H1 (cell line): ENCODE measurements around the gene PEPD. TPM values are rescaled to one million over a fixed set of nuclear protein-coding genes. Genes with fewer than 3 reads are reported as not detected.

ENCODE experiments used
- CTCF ChIA-PET: fragments of 300-600 bp; sonication (Branson Sonifier 250); formaldehyde crosslinking; loops from one replicate; lab custom pipeline; 2021; ENCODE audit not compliant: partially characterized antibody; lab: Charles Lee
- POLR2A ChIA-PET: fragments of 300-600 bp; sonication (Branson Sonifier 250); formaldehyde crosslinking; loops from one replicate; lab custom pipeline; 2021; ENCODE audit warnings: inconsistent platforms; ENCODE audit not compliant: partially characterized antibody; lab: Charles Lee
- DNase-seq, 2 experiments: peaks; one replicate each; pipeline versions ENCODE4 v3.0.0 to v3.0.0-alpha.2; 2010 to 2022; ENCODE audit warnings: low spot score in 2 of 2, low read depth in 1 of 2, mixed read lengths in 1 of 2
- FAIRE-seq: peaks from 2 replicates; lab custom pipeline; 2011; peaks lifted over from hg19 to GRCh38; lab: Jason Lieb, UNC
- H2AFZ ChIP-seq: 2 replicates; pipeline ENCODE4 v1.8.1; 2012; ENCODE audit warnings: low read length, inconsistent platforms
- H2AK5ac ChIP-seq: 2 replicates; pipeline ENCODE4 v1.6.1; 2013; ENCODE audit warnings: low read depth, low read length
- H2BK120ac ChIP-seq: replicated peaks from 2 replicates; pipeline ENCODE3; 2013; ENCODE audit warnings: low read depth, low read length, inconsistent platforms
- H2BK12ac ChIP-seq: 2 replicates; pipeline ENCODE4 v1.6.1; 2013; ENCODE audit warnings: low read depth, low read length
- H2BK15ac ChIP-seq: 2 replicates; pipeline ENCODE4 v1.6.1; 2013; ENCODE audit warnings: low read length
- H2BK20ac ChIP-seq: 2 replicates; pipeline ENCODE4 v1.6.1; 2013; ENCODE audit warnings: low read length
- H2BK5ac ChIP-seq: 2 replicates; pipeline ENCODE4 v1.6.1; 2013; ENCODE audit warnings: low read depth, low read length
- H3K14ac ChIP-seq: 2 replicates; pipeline ENCODE4 v1.6.1; 2013; ENCODE audit warnings: inconsistent platforms; ENCODE audit not compliant: insufficient read length
- H3K18ac ChIP-seq: 2 replicates; pipeline ENCODE4 v1.6.1; 2013; ENCODE audit warnings: low read length; ENCODE audit errors: extremely low read depth
- H3K23ac ChIP-seq: 2 replicates; pipeline ENCODE4 v1.6.1; 2013; ENCODE audit warnings: inconsistent platforms; ENCODE audit not compliant: insufficient read length
- H3K23me2 ChIP-seq: 2 replicates; pipeline ENCODE4 v1.6.1; 2013; ENCODE audit warnings: low read depth, low read length
- H3K27ac ChIP-seq: 2 replicates; pipeline ENCODE4 v1.6.1; 2011; ENCODE audit warnings: low read depth, low read length, inconsistent platforms
- H3K27me3 ChIP-seq, 4 experiments: replicated peaks in 1 of 4; 1 replicate in 1 of 4; 2 replicates in 3 of 4; pipeline versions ENCODE4 v1.6.1 to v1.8.1; 2011 to 2013; ENCODE audit warnings: low read length in 3 of 4, mild to moderate bottlenecking in 3 of 4, inconsistent platforms in 2 of 4, mixed read lengths in 2 of 4, moderate library complexity in 1 of 4; ENCODE audit not compliant: control insufficient read depth in 3 of 4, insufficient read depth in 3 of 4; ENCODE audit errors: extremely low read depth in 1 of 4
- H3K36me3 ChIP-seq, 4 experiments: 2 replicates each; pipeline versions ENCODE4 v1.6.1 to v1.8.1; 2011 to 2013; ENCODE audit warnings: mild to moderate bottlenecking in 4 of 4, low read length in 3 of 4, moderate library complexity in 2 of 4, control low read depth in 1 of 4, inconsistent platforms in 1 of 4; ENCODE audit not compliant: insufficient read depth in 4 of 4, control insufficient read depth in 2 of 4
- H3K4ac ChIP-seq: replicated peaks from 2 replicates; pipeline ENCODE3; 2013; ENCODE audit warnings: low read length, low read depth, mixed read lengths, inconsistent platforms; ENCODE audit not compliant: insufficient read length
- H3K4me1 ChIP-seq, 4 experiments: replicated peaks in 1 of 4; 1 replicate in 1 of 4; 2 replicates in 3 of 4; pipeline versions ENCODE4 v1.6.1 to v1.8.1; 2011 to 2013; ENCODE audit warnings: low read length in 3 of 4, inconsistent platforms in 2 of 4, mixed read lengths in 1 of 4; ENCODE audit not compliant: insufficient read depth in 4 of 4, control insufficient read depth in 3 of 4
- H3K4me2 ChIP-seq, 2 experiments: 2 replicates each; pipeline versions ENCODE4 v1.6.1 to v1.8.1; 2011 to 2013; ENCODE audit warnings: low read depth in 2 of 2, low read length in 2 of 2, control low read depth in 1 of 2, inconsistent platforms in 1 of 2, mild to moderate bottlenecking in 1 of 2; ENCODE audit not compliant: insufficient read depth in 1 of 2
- H3K4me3 ChIP-seq, 4 experiments: fragments of 200-600, 300-600 bp in 1 of 4; sonication (generic), shearing (Covaris generic), sonication (Bioruptor Twin) in 1 of 4; 2 replicates each; pipeline versions ENCODE4 v1.5.1 to v1.8.1; 2011 to 2016; ENCODE audit warnings: low read length in 4 of 4, low read depth in 3 of 4, control low read depth in 2 of 4, inconsistent platforms in 2 of 4, mild to moderate bottlenecking in 2 of 4, mixed read lengths in 1 of 4, moderate library complexity in 1 of 4; ENCODE audit not compliant: insufficient read depth in 2 of 4; ENCODE audit errors: extremely low read depth in 1 of 4
- H3K56ac ChIP-seq: replicated peaks from 2 replicates; pipeline ENCODE3; 2013; ENCODE audit warnings: low read depth, mild to moderate bottlenecking, mixed read lengths, low read length, inconsistent platforms; ENCODE audit not compliant: insufficient read length
- H3K79me1 ChIP-seq: 2 replicates; pipeline ENCODE4 v1.6.1; 2013; ENCODE audit warnings: low read depth, low read length, control low read depth
- H3K79me2 ChIP-seq, 2 experiments: 2 replicates each; pipeline versions ENCODE4 v1.6.1 to v1.8.1; 2012 to 2013; ENCODE audit warnings: low read length in 2 of 2, mild to moderate bottlenecking in 2 of 2, inconsistent platforms in 1 of 2; ENCODE audit not compliant: insufficient read depth in 2 of 2, control insufficient read depth in 1 of 2
- H3K9ac ChIP-seq, 4 experiments: replicated peaks in 1 of 4; 1 replicate in 1 of 4; 2 replicates in 3 of 4; pipeline versions ENCODE4 v1.6.1 to v1.8.1; 2011 to 2013; ENCODE audit warnings: low read depth in 3 of 4, low read length in 3 of 4, control low read depth in 2 of 4, mild to moderate bottlenecking in 2 of 4, moderate library complexity in 2 of 4, inconsistent platforms in 1 of 4; ENCODE audit errors: extremely low read depth in 1 of 4
- H3K9me3 ChIP-seq, 2 experiments: 2 replicates each; pipeline versions ENCODE4 v1.6.1 to v1.8.1; 2012 to 2013; ENCODE audit warnings: mild to moderate bottlenecking in 2 of 2, moderate library complexity in 2 of 2, control low read depth in 1 of 2, inconsistent platforms in 1 of 2, low read depth in 1 of 2, low read length in 1 of 2, mixed read lengths in 1 of 2; ENCODE audit not compliant: insufficient read depth in 2 of 2
- H4K20me1 ChIP-seq, 2 experiments: replicated peaks in 1 of 2; 2 replicates each; pipeline versions ENCODE3 to v1.8.1; 2011 to 2013; ENCODE audit warnings: inconsistent platforms in 2 of 2, low read length in 2 of 2, mild to moderate bottlenecking in 1 of 2; ENCODE audit not compliant: insufficient read depth in 2 of 2, control insufficient read depth in 1 of 2
- H4K5ac ChIP-seq: 2 replicates; pipeline ENCODE4 v1.6.1; 2013; ENCODE audit warnings: low read length, low read depth, mixed read lengths, inconsistent platforms; ENCODE audit not compliant: insufficient read length
- H4K8ac ChIP-seq: 2 replicates; pipeline ENCODE4 v1.8.0; 2013; ENCODE audit warnings: mild to moderate bottlenecking, moderate library complexity, low read length, inconsistent platforms; ENCODE audit not compliant: insufficient read depth; ENCODE audit errors: extremely low read depth
- H4K91ac ChIP-seq: replicated peaks from 2 replicates; pipeline ENCODE3; 2013; ENCODE audit warnings: low read length, mixed read lengths, inconsistent platforms; ENCODE audit not compliant: insufficient read length
- BCL11A ChIP-seq, 2 experiments: IDR thresholded peaks; one replicate each; pipeline ENCODE4 v1.6.1; 2011; ENCODE audit warnings: low read depth in 2 of 2, low read length in 2 of 2, mild to moderate bottlenecking in 2 of 2
- WGBS, 2 experiments: shearing (Covaris generic) in 1 of 2; methylation state at CpG; one replicate each; pipeline versions ENCODE4 v1.1.6 to v1.1.7; 2013 to 2015; ENCODE audit warnings: low lambda C conversion rate in 2 of 2, mixed read lengths in 2 of 2, inconsistent platforms in 1 of 2, low coverage in 1 of 2, missing lambda C conversion rate in 1 of 2; ENCODE audit not compliant: insufficient replicate concordance in 2 of 2, insufficient coverage in 1 of 2, insufficient read length in 1 of 2; ENCODE audit errors: extremely low coverage in 1 of 2, missing lambda C conversion rate in 1 of 2; 5-methylcytosine and 5-hydroxymethylcytosine counted together
- polyA plus RNA-seq, 7 experiments: library from polyadenylated mRNA; depleted of rRNA in 3 of 7; stranded (reverse) in 5 of 7; unstranded in 2 of 7; fragments of >200 nt in 5 of 7; fragments of 200-250 nt in 2 of 7; gene quantifications; 1 replicate in 5 of 7; 2 replicates in 1 of 7; 4 replicates in 1 of 7; pipeline versions ENCODE4 v1.2.1 to v1.2.3, GENCODE V29; 2011 to 2013; ENCODE audit warnings: missing spikeins in 2 of 7, mixed read lengths in 2 of 7
- total RNA-seq: library from RNA; stranded (reverse); fragmentation: NEBNext Ultra II Directional; extraction: Animal tissue kit (Norgen Biotek cat#: 25700); gene quantifications from 2 replicates; pipeline ENCODE4 v1.2.1, GENCODE V29; 2021
- TF ChIP-seq, protein P1 (sequence below): IDR thresholded peaks from 2 replicates; pipeline ENCODE4 v1.6.1; 2011; ENCODE audit warnings: low read length, improper control_type of control experiment

Gene PEPD
- total and polyA plus RNA-seq, 2 of the 8 experiments (the other 6 are each of a cell fraction or from before 2014, with no cell fraction given): 84.1 to 178 TPM

- no peak overlapping the region for H3K27ac ChIP-seq
- H2AFZ ChIP-seq: no peak overlapping the region
- 0 out of 2 replicates have a peak, but pooled peaks cover 3% of the 10 kb centered on the region for H3K79me1 ChIP-seq
- H3K4me2 ChIP-seq: no peak overlapping the region
- no peak overlapping the region for H2BK12ac ChIP-seq
- H2BK120ac ChIP-seq: no peak overlapping the region
- POLR2A ChIA-PET: interaction anchor here (0.6 to 1.6 kb wide), 4 partner anchors 10 to 183 kb away, joined by 3 read pairs; partner anchors contain the start of gene CEBPA
- no peak overlapping the region for H2AK5ac ChIP-seq
- no peak overlapping the region for H4K5ac ChIP-seq
- no peak overlapping the region for H4K91ac ChIP-seq
- H3K36me3 ChIP-seq: no peaks in the 10 kb centered on the region
- H3K4me1 ChIP-seq: peaks cover 0 to 6% (median 5%) of the 10 kb centered on the region in 4 experiments; a peak in 5 of 7 replicates
- H3K4me3 ChIP-seq: no peak overlapping the region
- no peak overlapping the region for H3K23ac ChIP-seq
- H2BK20ac ChIP-seq: no peak overlapping the region
- no peak overlapping the region for H3K4ac ChIP-seq
- H3K9ac ChIP-seq: no peak overlapping the region
- no peak overlapping the region for H3K14ac ChIP-seq
- 92% methylated on average over 23 of the region's 27 CpGs; no CpG with 5 or more reads in 1 of the 2 experiments for WGBS, 2 experiments
- H3K23me2 ChIP-seq: no peaks in the 10 kb centered on the region
- CTCF ChIA-PET: interaction anchor here (0.9 to 24.5 kb wide), 9 partner anchors 13 to 361 kb away, joined by 3 to 426 read pairs (median 4); no protein-coding TSS in a partner anchor
- no peak overlapping the region; the same call in 1 of the 2 replicates for H3K18ac ChIP-seq
- no peak overlapping the region for H2BK5ac ChIP-seq
- DNase-seq: no peak
- H4K8ac ChIP-seq: no peak overlapping the region
- H4K20me1 ChIP-seq: peaks cover 0 to 13% of the 10 kb centered on the region in 2 experiments
- no peaks in the 10 kb centered on the region; a peak in 1 of 7 replicates for H3K27me3 ChIP-seq
- no peak overlapping the region for H3K56ac ChIP-seq
- H3K9me3 ChIP-seq: no peaks in the 10 kb centered on the region
- no peak for FAIRE-seq
- H2BK15ac ChIP-seq: no peak overlapping the region
- H3K79me2 ChIP-seq: no peaks in the 10 kb centered on the region
- TF ChIP-seq, protein P1, sequence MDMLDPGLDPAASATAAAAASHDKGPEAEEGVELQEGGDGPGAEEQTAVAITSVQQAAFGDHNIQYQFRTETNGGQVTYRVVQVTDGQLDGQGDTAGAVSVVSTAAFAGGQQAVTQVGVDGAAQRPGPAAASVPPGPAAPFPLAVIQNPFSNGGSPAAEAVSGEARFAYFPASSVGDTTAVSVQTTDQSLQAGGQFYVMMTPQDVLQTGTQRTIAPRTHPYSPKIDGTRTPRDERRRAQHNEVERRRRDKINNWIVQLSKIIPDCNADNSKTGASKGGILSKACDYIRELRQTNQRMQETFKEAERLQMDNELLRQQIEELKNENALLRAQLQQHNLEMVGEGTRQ: no peak
- TF ChIP-seq BCL11A (IDR thresholded peaks at IDR 0.05; ENCODE audit: low read depth in 2 of 2, low read length in 2 of 2): no peak
Observed at GRCh38 chr19:33409906-33410685, 111.5 kb downstream of the PEPD start.
